ENCODE results near the gene GLRA1. TPM values are rescaled to one million over a fixed set of nuclear protein-coding genes. Genes with fewer than 3 reads are reported as not detected.

Gene GLRA1
- total RNA-seq, 1 donor from 2014 or later, result not detected

- H3K4me1 Mint-ChIP-seq (ENCODE audit: unreplicated experiment), result no peaks in the 10 kb centered on the region
Measured at GRCh38 chr5:151870271-151870670, 54.4 kb downstream of the GLRA1 start.

GRCh38 chr5:151869843-151870242 is 54.8 kb downstream of the GLRA1 start:
- Mint-ChIP-seq H3K36me3 (ENCODE audit: low read depth, unreplicated experiment) (no peaks in the 10 kb centered on the region), H3K4me1 (ENCODE audit: unreplicated experiment) (no peaks in the 10 kb centered on the region), H3K4me3 (ENCODE audit: unreplicated experiment) (no peak overlapping the region), H3K27me3 (ENCODE audit: unreplicated experiment) (peaks cover 2% of the 10 kb centered on the region), H3K27ac (ENCODE audit: unreplicated experiment) (no peak overlapping the region), H3K9me3 (ENCODE audit: unreplicated experiment) (no peaks in the 10 kb centered on the region)
- TF ChIP-seq CTCF (IDR thresholded peaks at IDR 0.05; ENCODE audit: unreplicated experiment), result no peak
- no peak for DNase-seq (ENCODE audit: low spot score)

More at GRCh38 chr5:151870271-151870670, 54.4 kb downstream of the GLRA1 start:
- Mint-ChIP-seq H3K9me3 (ENCODE audit: unreplicated experiment) (no peaks in the 10 kb centered on the region), H3K4me3 (ENCODE audit: unreplicated experiment) (no peak overlapping the region), H3K36me3 (ENCODE audit: low read depth, unreplicated experiment) (no peaks in the 10 kb centered on the region), H3K27ac (ENCODE audit: unreplicated experiment) (no peak overlapping the region), H3K27me3 (ENCODE audit: unreplicated experiment) (peaks cover 2% of the 10 kb centered on the region)
- TF ChIP-seq CTCF (IDR thresholded peaks at IDR 0.05; ENCODE audit: unreplicated experiment), result no peak
- no peak for DNase-seq (ENCODE audit: low spot score)

- no peaks in the 10 kb centered on the region for H3K4me1 Mint-ChIP-seq (ENCODE audit: unreplicated experiment)
- no peaks in the 10 kb centered on the region for H3K9me3 Mint-ChIP-seq (ENCODE audit: unreplicated experiment)
- no peak for TF ChIP-seq CTCF (IDR thresholded peaks at IDR 0.05; ENCODE audit: unreplicated experiment)
- no peak overlapping the region for H3K27ac Mint-ChIP-seq (ENCODE audit: unreplicated experiment)
- H3K27me3 Mint-ChIP-seq (ENCODE audit: unreplicated experiment), result peaks cover 2% of the 10 kb centered on the region
- DNase-seq (ENCODE audit: low spot score), result no peak
- no peak overlapping the region for H3K4me3 Mint-ChIP-seq (ENCODE audit: unreplicated experiment)
- H3K36me3 Mint-ChIP-seq (ENCODE audit: low read depth, unreplicated experiment), result no peaks in the 10 kb centered on the region
Measured at GRCh38 chr5:151868451-151868850, 56.2 kb downstream of the GLRA1 start.

GRCh38 chr5:151864061-151864748 is 60.4 kb downstream of the GLRA1 start:
- Mint-ChIP-seq H3K36me3 (ENCODE audit: low read depth, unreplicated experiment) (no peaks in the 10 kb centered on the region), H3K9me3 (ENCODE audit: unreplicated experiment) (no peaks in the 10 kb centered on the region), H3K27me3 (ENCODE audit: unreplicated experiment) (peaks cover 1% of the 10 kb centered on the region), H3K4me3 (ENCODE audit: unreplicated experiment) (no peak overlapping the region), H3K27ac (ENCODE audit: unreplicated experiment) (no peak overlapping the region), H3K4me1 (ENCODE audit: unreplicated experiment) (no peaks in the 10 kb centered on the region)
- TF ChIP-seq CTCF (IDR thresholded peaks at IDR 0.05; ENCODE audit: unreplicated experiment), result no peak
- no peak for DNase-seq (ENCODE audit: low spot score)

- H3K4me1 Mint-ChIP-seq (ENCODE audit: unreplicated experiment), result no peaks in the 10 kb centered on the region
- no peak overlapping the region for H3K27ac Mint-ChIP-seq (ENCODE audit: unreplicated experiment)
- TF ChIP-seq CTCF (IDR thresholded peaks at IDR 0.05; ENCODE audit: unreplicated experiment), result no peak
- H3K36me3 Mint-ChIP-seq (ENCODE audit: low read depth, unreplicated experiment), result no peaks in the 10 kb centered on the region
- no peaks in the 10 kb centered on the region for H3K9me3 Mint-ChIP-seq (ENCODE audit: unreplicated experiment)
- peaks cover 1% of the 10 kb centered on the region for H3K27me3 Mint-ChIP-seq (ENCODE audit: unreplicated experiment)
- H3K4me3 Mint-ChIP-seq (ENCODE audit: unreplicated experiment), result no peak overlapping the region
- DNase-seq (ENCODE audit: low spot score), result no peak
Measured at GRCh38 chr5:151863566-151863965, 61.1 kb downstream of the GLRA1 start.

All from endothelial cell (in vitro differentiated cells).